Natural killer cell (primary cell): ENCODE results near the gene FLG. TPM values are rescaled to one million over a fixed set of nuclear protein-coding genes. Genes with fewer than 3 reads are reported as not detected.

Source experiments
- ATAC-seq, 3 donors: fragments of 150-1000 bp in 2 of 3; fragments of 200-7000 bp in 1 of 3; cut with Tn5 transposase; 1 replicate in 1 of 3; 2 replicates in 2 of 3; pipeline ENCODE4 v1.10.0; 2021; ENCODE audit warnings: mild to moderate bottlenecking in 2 of 3, moderate library complexity in 2 of 3
- DNase-seq, 2 donors: peaks; one replicate each; pipeline versions ENCODE4 v3.0.0 to v3.0.0-alpha.2; 2013 to 2021; ENCODE audit warnings: mixed read lengths in 1 of 2
- H3K27ac ChIP-seq: one replicate; pipeline ENCODE4 v1.5.1; 2013; ENCODE audit warnings: mild to moderate bottlenecking, low read length
- H3K27me3 ChIP-seq: one replicate; pipeline ENCODE4 v1.6.1; 2013; ENCODE audit warnings: low read length; ENCODE audit not compliant: control insufficient read depth, insufficient read depth
- H3K36me3 ChIP-seq: one replicate; pipeline ENCODE4 v1.6.1; 2013; ENCODE audit warnings: low read length; ENCODE audit not compliant: control insufficient read depth, insufficient read depth
- H3K4me1 ChIP-seq: one replicate; pipeline ENCODE4 v1.6.1; 2013; ENCODE audit warnings: low read length; ENCODE audit not compliant: control insufficient read depth, insufficient read depth
- H3K4me3 ChIP-seq: one replicate; pipeline ENCODE4 v1.5.1; 2013; ENCODE audit warnings: low read length
- H3K9me3 ChIP-seq: one replicate; pipeline ENCODE4 v1.6.1; 2013; ENCODE audit warnings: low read length; ENCODE audit not compliant: control insufficient read depth, insufficient read depth
- H3K27ac Mint-ChIP-seq, 2 donors: one replicate each; pipeline ENCODE4 v1.8.0; 2022; ENCODE audit warnings: mild to moderate bottlenecking in 2 of 2, mixed read lengths in 2 of 2, moderate library complexity in 1 of 2
- H3K27me3 Mint-ChIP-seq, 2 donors: one replicate each; pipeline ENCODE4 v1.8.0; 2022; ENCODE audit warnings: low read depth in 2 of 2, mixed read lengths in 2 of 2
- H3K36me3 Mint-ChIP-seq: one replicate; pipeline ENCODE4 v1.8.0; 2022; ENCODE audit warnings: mixed read lengths
- H3K4me1 Mint-ChIP-seq, 2 donors: one replicate each; pipeline ENCODE4 v1.8.0; 2022; ENCODE audit warnings: mixed read lengths in 2 of 2
- H3K4me3 Mint-ChIP-seq: one replicate; pipeline ENCODE4 v1.8.0; 2022; ENCODE audit warnings: mild to moderate bottlenecking, moderate library complexity, mixed read lengths
- H3K9me3 Mint-ChIP-seq, 2 donors: one replicate each; pipeline ENCODE4 v1.8.0; 2022; ENCODE audit warnings: mixed read lengths in 2 of 2
- CTCF ChIP-seq: fragments of 200-600 bp; IDR thresholded peaks from one replicate; pipeline ENCODE4 v1.8.0; 2022; ENCODE audit warnings: antibody characterized with exemption
- WGBS: methylation state at CpG from one replicate; pipeline ENCODE4 v1.1.7; 2013; ENCODE audit warnings: missing lambda C conversion rate; ENCODE audit not compliant: insufficient coverage; 5-methylcytosine and 5-hydroxymethylcytosine counted together
- intact Hi-C: fragments of 100-400 bp; cut with micrococcal nuclease; formaldehyde crosslinking; loops from one replicate; pipeline ENCODE4 v1.14.2; 2022
- total RNA-seq, 4 donors: library from RNA; stranded (reverse); fragments of 120-200 nt in 1 of 4; gene quantifications; one replicate each; pipeline versions ENCODE4 v1.2.3 to v1.2.4, GENCODE V29; 2013 to 2022

Gene FLG
- total RNA-seq = not detected
- total RNA-seq (2013) = not detected

GRCh38 chr1:152325111-152325510, at the start of gene FLG:
TSS of gene FLG (minus strand) at chr1:152325239. CDS start at chr1:152315456, 9,783 bp downstream.
- Mint-ChIP-seq H3K4me1 (no peaks in the 10 kb centered on the region), H3K27me3 (peaks cover 0 to 22% of the 10 kb centered on the region in 2 donors), H3K9me3 (no peaks in the 10 kb centered on the region), H3K27ac (no peak within 1 kb of the TSS), H3K4me3 (no peak within 1 kb of the TSS), H3K36me3 (no peaks in the 10 kb centered on the region)
- Histone ChIP-seq H3K4me1 (no peaks in the 10 kb centered on the region), H3K27me3 (peaks cover 4% of the 10 kb centered on the region), H3K36me3 (no peaks in the 10 kb centered on the region), H3K9me3 (no peaks in the 10 kb centered on the region), H3K27ac (no peak within 1 kb of the TSS), H3K4me3 (no peak within 1 kb of the TSS)
- ATAC-seq (no peak), DNase-seq (no peak)
- intact Hi-C loops = no loop called here
- TF ChIP-seq CTCF = no peak
- WGBS = no CpG with 5 or more reads among the region's 1 CpG

GRCh38 chr1:152374451-152374850, 49.4 kb upstream of the FLG start:
- Mint-ChIP-seq H3K27me3 (peaks cover 8 to 9% of the 10 kb centered on the region in 2 donors), H3K27ac (no peak overlapping the region)
- no peak for TF ChIP-seq CTCF

GRCh38 chr1:152372672-152373071, 47.6 kb upstream of the FLG start:
- ATAC-seq (no peak), DNase-seq (no peak)
- Histone ChIP-seq H3K4me3 (no peak overlapping the region), H3K27ac (no peak overlapping the region), H3K4me1 (no peaks in the 10 kb centered on the region), H3K9me3 (no peaks in the 10 kb centered on the region), H3K27me3 (peaks cover 2% of the 10 kb centered on the region), H3K36me3 (no peaks in the 10 kb centered on the region)
- Mint-ChIP-seq H3K27me3 (peaks cover 15 to 17% of the 10 kb centered on the region in 2 donors), H3K4me3 (no peak overlapping the region), H3K36me3 (peaks cover 8% of the 10 kb centered on the region), H3K27ac (no peak overlapping the region), H3K9me3 (peaks cover 0 to 5% of the 10 kb centered on the region in 2 donors), H3K4me1 (no peaks in the 10 kb centered on the region)
- intact Hi-C loops = no loop called here
- WGBS = no CpG with 5 or more reads among the region's 1 CpG
- TF ChIP-seq CTCF = no peak

More at GRCh38 chr1:152374451-152374850, 49.4 kb upstream of the FLG start:
- no peak overlapping the region for H3K27ac ChIP-seq
- H3K4me1 ChIP-seq = no peaks in the 10 kb centered on the region
- H3K36me3 Mint-ChIP-seq = peaks cover 3% of the 10 kb centered on the region
- ATAC-seq (no peak), DNase-seq (no peak)
- H3K27me3 ChIP-seq = peaks cover 2% of the 10 kb centered on the region
- no peaks in the 10 kb centered on the region for H3K4me1 Mint-ChIP-seq
- intact Hi-C loops = no loop called here
- no peak overlapping the region for H3K4me3 Mint-ChIP-seq
- H3K9me3 ChIP-seq = no peaks in the 10 kb centered on the region
- H3K9me3 Mint-ChIP-seq = peaks cover 0 to under 1% of the 10 kb centered on the region in 2 donors
- WGBS = 81% methylated on average over 3 of the region's 3 CpGs
- no peaks in the 10 kb centered on the region for H3K36me3 ChIP-seq
- H3K4me3 ChIP-seq = no peak overlapping the region

- Mint-ChIP-seq H3K27me3 (peaks cover 9 to 32% of the 10 kb centered on the region in 2 donors), H3K9me3 (peaks cover 0 to 5% of the 10 kb centered on the region in 2 donors), H3K4me1 (no peaks in the 10 kb centered on the region), H3K27ac (no peak overlapping the region), H3K4me3 (no peak overlapping the region), H3K36me3 (peaks cover 8% of the 10 kb centered on the region)
- no peak for DNase-seq
- TF ChIP-seq CTCF = no peak
- Histone ChIP-seq H3K9me3 (no peaks in the 10 kb centered on the region), H3K4me3 (no peak overlapping the region), H3K4me1 (no peaks in the 10 kb centered on the region), H3K36me3 (no peaks in the 10 kb centered on the region), H3K27ac (no peak overlapping the region), H3K27me3 (no peaks in the 10 kb centered on the region)
- intact Hi-C loops = no loop called here
- ATAC-seq = no peak
- WGBS = no CpG with 5 or more reads among the region's 1 CpG
Observed at GRCh38 chr1:152367436-152367835, 42.4 kb upstream of the FLG start.
